Heart left ventricle (tissue), 13 donors: Measurements from ENCODE around the gene CTAGE6.
"Not testable (repeated sequence)": the region's sequence is repeated elsewhere in the genome, so short reads cannot be mapped to it uniquely, and the experiment has no call there.

Source experiments
- CTCF ChIP-seq, 12 donors: fragments of 200-600 bp; sonication (generic) in 4 of 12; IDR thresholded peaks; one replicate each; pipeline versions ENCODE4 v1.5.0 to v1.8.0; 2018 to 2022; ENCODE audit warnings: antibody characterized with exemption in 12 of 12, mild to moderate bottlenecking in 5 of 12
- POLR2A ChIP-seq, 2 donors: fragments of 450-650 bp; IDR thresholded peaks; one replicate each; pipeline ENCODE4 v1.6.1; 2017; ENCODE audit warnings: antibody characterized with exemption in 2 of 2, mild to moderate bottlenecking in 2 of 2, moderate library complexity in 2 of 2
- donor health status: ischemic (EF 13 %, LVEDD 7.1; RV severe dilation, severe dysfunction).
- donor health status: DM: no; HTN: yes; CAD: no.
- donor health status: DM: no; HTN: no; CAD: no.
- donor health status: ischemic (EF 25% LVEDD 6.9; RV normal size, moderate dysfunction).
- donor health status: ischemic (EF 25% LVEDD 5.7; RV mildly dilated, moderate dysfunction).
- donor health status: ischemic (EF 35%, LVEDD 5.7; RV mildly dilated, moderate dysfunction).
- donor health status: nonischemic (EF 11% LVEDD 7.7; RV severe dilation, severe dysfunction).
- donor health status: DM: yes; HTN: yes; CAD: no.
- donor health status: PGD.
- donor health status: ischemic (EF 29% LVEDD 5.4; RV normal size, mild dysfunction).
- donor health status: nonischemic (EF 23%, LVEDD 6.1; RV moderate dilation, normal function).

DNA sequence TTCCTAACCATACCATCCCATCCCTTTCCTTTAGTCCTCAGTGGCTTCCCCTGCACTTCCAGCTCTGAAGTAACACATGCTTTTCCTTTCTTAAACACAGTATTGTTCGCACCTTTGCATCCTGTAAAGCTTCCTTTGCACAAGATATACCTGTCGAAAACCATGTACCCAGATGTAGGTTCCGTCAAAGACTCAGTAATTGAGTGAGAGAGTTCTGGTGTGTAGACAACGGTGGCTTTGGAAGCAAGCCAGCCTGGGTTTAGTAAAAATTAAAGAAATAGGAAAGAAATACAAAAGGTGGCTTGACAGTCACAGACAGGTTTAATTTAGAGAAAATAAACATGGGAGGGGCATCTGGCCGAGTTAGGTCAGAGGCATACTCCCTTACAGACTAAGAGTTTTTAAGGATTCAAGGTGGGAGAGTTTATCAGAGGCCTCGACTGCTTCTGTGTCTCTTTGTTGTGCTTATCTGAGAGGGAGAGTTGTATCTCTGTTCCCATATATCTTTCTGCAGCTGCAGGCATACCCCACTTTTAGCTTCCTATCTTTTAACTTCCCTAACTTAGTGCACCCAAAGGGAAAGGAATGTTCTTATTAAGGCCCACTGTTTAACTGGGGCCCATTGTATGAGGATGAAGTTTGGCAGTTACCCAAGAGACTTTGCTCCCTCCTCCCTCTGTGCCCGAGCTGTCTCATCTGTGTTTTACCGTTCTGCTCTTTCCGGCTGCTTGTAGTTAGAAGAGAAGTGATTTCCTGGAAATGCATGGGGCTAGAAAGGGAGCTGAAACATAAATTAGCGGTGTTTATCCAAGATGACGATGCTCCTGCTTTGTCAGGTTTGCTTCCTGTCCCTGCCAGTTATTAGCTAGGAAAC is 42.7 kb downstream of the CTAGE6 start:
- not testable (repeated sequence) for TF ChIP-seq CTCF, POLR2A (IDR thresholded peaks at IDR 0.05)
